HS-27A (cell line): ENCODE measurements around the gene TEX13A.
"Not testable (repeated sequence)": the region's sequence is repeated elsewhere in the genome, so short reads cannot be mapped to it uniquely, and the experiment has no call there.

ENCODE experiments used
- DNase-seq: peaks from one replicate; pipeline ENCODE4 v3.0.0-alpha.2; 2012; ENCODE audit warnings: low read depth, missing footprints

TEX13A gene

GRCh38 chrX:105220636-105221035, at the start of gene TEX13A:
TEX13A (minus strand) TSS chrX:105220694; CDS start chrX:105220397, 297 bp downstream.
- DNase-seq: no peak

- no peak for DNase-seq
Observed at GRCh38 chrX:105269386-105269785, 48.9 kb upstream of the TEX13A start.

GRCh38 chrX:105267167-105267566, 46.7 kb upstream of the TEX13A start:
- DNase-seq: no peak

GRCh38 chrX:105266456-105266855, 46.0 kb upstream of the TEX13A start:
- no peak for DNase-seq

GRCh38 chrX:105265093-105265492, 44.6 kb upstream of the TEX13A start:
- DNase-seq: no peak

GRCh38 chrX:105263801-105264200, 43.3 kb upstream of the TEX13A start:
- DNase-seq: no peak

- DNase-seq: no peak
Observed at GRCh38 chrX:105263171-105263570, 42.7 kb upstream of the TEX13A start.

- DNase-seq: no peak
Observed at GRCh38 chrX:105260291-105261043, 40.0 kb upstream of the TEX13A start.

GRCh38 chrX:105241056-105241455, 20.6 kb upstream of the TEX13A start:
- no peak for DNase-seq

- not testable (repeated sequence) for DNase-seq
Observed at GRCh38 chrX:105237407-105237806, 16.9 kb upstream of the TEX13A start.

GRCh38 chrX:105229146-105229545, 8.7 kb upstream of the TEX13A start:
- no peak for DNase-seq

- DNase-seq: no peak
Observed at GRCh38 chrX:105228602-105229001, 8.1 kb upstream of the TEX13A start.

GRCh38 chrX:105226499-105226898, 6.0 kb upstream of the TEX13A start:
- no peak for DNase-seq

GRCh38 chrX:105221374-105221773, 880 bp upstream of the TEX13A start:
- no peak for DNase-seq

- no peak for DNase-seq
Observed at GRCh38 chrX:105219454-105220401, 766 bp downstream of the TEX13A start.

GRCh38 chrX:105211066-105211575, 9.4 kb downstream of the TEX13A start:
- DNase-seq: peak; percentile 5

GRCh38 chrX:105210258-105210657, 10.2 kb downstream of the TEX13A start:
- DNase-seq: no peak

- DNase-seq: no peak
Observed at GRCh38 chrX:105209406-105209805, 11.1 kb downstream of the TEX13A start.

GRCh38 chrX:105191878-105192277, 28.6 kb downstream of the TEX13A start:
- DNase-seq: no peak

GRCh38 chrX:105190252-105190853, 30.1 kb downstream of the TEX13A start:
- no peak for DNase-seq

GRCh38 chrX:105189093-105189492, 31.4 kb downstream of the TEX13A start:
- DNase-seq: no peak

- no peak for DNase-seq
Observed at GRCh38 chrX:105179644-105180043, 40.9 kb downstream of the TEX13A start.
